SK-N-SH treated with all-trans-retinoic acid at 6 μM for 48 hours (cell line): ENCODE results near the gene MED13.

ENCODE experiments used
- ATAC-seq: fragments of 200-7000 bp; cut with Tn5 transposase; 3 replicates; pipeline ENCODE4 v1.9.1; 2020; ENCODE audit warnings: mild to moderate bottlenecking, moderate library complexity
- CREB5 ChIP-seq: fragments of 250-450 bp; sonication (Bioruptor Pico); IDR thresholded peaks from 2 replicates; pipeline ENCODE4 v1.5.1; 2020; ENCODE audit warnings: low read depth, mild to moderate bottlenecking, moderate library complexity
- CSDC2 ChIP-seq: fragments of 250-450 bp; sonication (Bioruptor Pico); IDR thresholded peaks from 2 replicates; pipeline ENCODE4 v1.5.0; 2020; ENCODE audit warnings: mild to moderate bottlenecking, moderate library complexity
- ESRRG ChIP-seq: fragments of 250-450 bp; sonication (Bioruptor Pico); IDR thresholded peaks from 2 replicates; pipeline ENCODE4 v1.6.1; 2021; ENCODE audit warnings: mild to moderate bottlenecking
- GLIS3 ChIP-seq: fragments of 250-450 bp; sonication (Bioruptor Pico); IDR thresholded peaks from 2 replicates; pipeline ENCODE4 v1.5.0; 2020; ENCODE audit warnings: mild to moderate bottlenecking, moderate library complexity
- POU6F1 ChIP-seq: fragments of 250-450 bp; sonication (Bioruptor Pico); IDR thresholded peaks from 2 replicates; pipeline ENCODE4 v1.8.0; 2021; ENCODE audit warnings: low read depth, mild to moderate bottlenecking, moderate library complexity, borderline replicate concordance
- PPARA ChIP-seq: fragments of 250-450 bp; sonication (Bioruptor Pico); IDR thresholded peaks from 2 replicates; pipeline ENCODE4 v1.5.0; 2020; ENCODE audit warnings: mild to moderate bottlenecking, borderline replicate concordance
- RARB ChIP-seq: fragments of 250-450 bp; sonication (Bioruptor Pico); IDR thresholded peaks from 2 replicates; pipeline ENCODE4 v1.8.0; 2021; ENCODE audit warnings: mild to moderate bottlenecking, moderate library complexity
- SNAI2 ChIP-seq: fragments of 250-450 bp; sonication (Bioruptor Pico); IDR thresholded peaks from 2 replicates; pipeline ENCODE4 v1.5.0; 2020; ENCODE audit warnings: mild to moderate bottlenecking, moderate library complexity
- TCF4 ChIP-seq: fragments of 250-450 bp; sonication (Bioruptor Pico); IDR thresholded peaks from 2 replicates; pipeline ENCODE4 v1.8.0; 2021; ENCODE audit warnings: mild to moderate bottlenecking, moderate library complexity, borderline replicate concordance
- TOX ChIP-seq: fragments of 250-450 bp; sonication (Bioruptor Pico); IDR thresholded peaks from 2 replicates; pipeline ENCODE4 v1.8.0; 2021; ENCODE audit warnings: mild to moderate bottlenecking, moderate library complexity, borderline replicate concordance
- TSHZ2 ChIP-seq: fragments of 250-450 bp; sonication (Bioruptor Pico); IDR thresholded peaks from 2 replicates; pipeline ENCODE4 v1.5.0; 2020; ENCODE audit warnings: mild to moderate bottlenecking, moderate library complexity
- ZC3H10 ChIP-seq: fragments of 250-450 bp; sonication (Bioruptor Pico); IDR thresholded peaks from 2 replicates; pipeline ENCODE4 v1.5.1; 2021; ENCODE audit warnings: mild to moderate bottlenecking, moderate library complexity
- ZFP30 ChIP-seq: fragments of 450-650 bp; formaldehyde crosslinking; IDR thresholded peaks from 2 replicates; pipeline ENCODE4 v1.5.0; 2022; ENCODE audit warnings: mild to moderate bottlenecking, moderate library complexity
- ZNF565 ChIP-seq: fragments of 450-650 bp; formaldehyde crosslinking; conservative IDR thresholded peaks from 2 replicates; pipeline ENCODE4 v1.5.0; 2020; ENCODE audit warnings: low read depth, mild to moderate bottlenecking, moderate library complexity
- ZNF70 ChIP-seq: fragments of 450-650 bp; formaldehyde crosslinking; IDR thresholded peaks from 2 replicates; pipeline ENCODE4 v1.5.0; 2020; ENCODE audit warnings: mild to moderate bottlenecking, moderate library complexity
- ZNF8 ChIP-seq: fragments of 450-650 bp; formaldehyde crosslinking; IDR thresholded peaks from 2 replicates; pipeline ENCODE4 v1.5.0; 2020; ENCODE audit warnings: mild to moderate bottlenecking, moderate library complexity
- TF ChIP-seq, protein P1 (sequence below): fragments of 250-450 bp; sonication (Bioruptor Pico); IDR thresholded peaks from 2 replicates; pipeline ENCODE4 v1.8.0; 2020; ENCODE audit warnings: mild to moderate bottlenecking, moderate library complexity, borderline replicate concordance
- TF ChIP-seq, protein P2 (sequence below): fragments of 250-450 bp; sonication (Bioruptor Pico); IDR thresholded peaks from 2 replicates; pipeline ENCODE4 v1.5.1; 2021; ENCODE audit warnings: mild to moderate bottlenecking, moderate library complexity

Gene MED13

GRCh38 chr17:62078009-62078408, 12.9 kb upstream of the MED13 start:
- ATAC-seq: no peak

GRCh38 chr17:62076864-62077788, 12.0 kb upstream of the MED13 start:
- no peak for ATAC-seq
- no peak for TF ChIP-seq ZNF565 (CRISPR knock-in tag)
- TF ChIP-seq SNAI2: no peak
- no peak for TF ChIP-seq ZNF70 (CRISPR knock-in tag)
- TF ChIP-seq, protein P1, sequence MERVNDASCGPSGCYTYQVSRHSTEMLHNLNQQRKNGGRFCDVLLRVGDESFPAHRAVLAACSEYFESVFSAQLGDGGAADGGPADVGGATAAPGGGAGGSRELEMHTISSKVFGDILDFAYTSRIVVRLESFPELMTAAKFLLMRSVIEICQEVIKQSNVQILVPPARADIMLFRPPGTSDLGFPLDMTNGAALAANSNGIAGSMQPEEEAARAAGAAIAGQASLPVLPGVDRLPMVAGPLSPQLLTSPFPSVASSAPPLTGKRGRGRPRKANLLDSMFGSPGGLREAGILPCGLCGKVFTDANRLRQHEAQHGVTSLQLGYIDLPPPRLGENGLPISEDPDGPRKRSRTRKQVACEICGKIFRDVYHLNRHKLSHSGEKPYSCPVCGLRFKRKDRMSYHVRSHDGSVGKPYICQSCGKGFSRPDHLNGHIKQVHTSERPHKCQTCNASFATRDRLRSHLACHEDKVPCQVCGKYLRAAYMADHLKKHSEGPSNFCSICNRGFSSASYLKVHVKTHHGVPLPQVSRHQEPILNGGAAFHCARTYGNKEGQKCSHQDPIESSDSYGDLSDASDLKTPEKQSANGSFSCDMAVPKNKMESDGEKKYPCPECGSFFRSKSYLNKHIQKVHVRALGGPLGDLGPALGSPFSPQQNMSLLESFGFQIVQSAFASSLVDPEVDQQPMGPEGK: no peak
- TF ChIP-seq, protein P2, sequence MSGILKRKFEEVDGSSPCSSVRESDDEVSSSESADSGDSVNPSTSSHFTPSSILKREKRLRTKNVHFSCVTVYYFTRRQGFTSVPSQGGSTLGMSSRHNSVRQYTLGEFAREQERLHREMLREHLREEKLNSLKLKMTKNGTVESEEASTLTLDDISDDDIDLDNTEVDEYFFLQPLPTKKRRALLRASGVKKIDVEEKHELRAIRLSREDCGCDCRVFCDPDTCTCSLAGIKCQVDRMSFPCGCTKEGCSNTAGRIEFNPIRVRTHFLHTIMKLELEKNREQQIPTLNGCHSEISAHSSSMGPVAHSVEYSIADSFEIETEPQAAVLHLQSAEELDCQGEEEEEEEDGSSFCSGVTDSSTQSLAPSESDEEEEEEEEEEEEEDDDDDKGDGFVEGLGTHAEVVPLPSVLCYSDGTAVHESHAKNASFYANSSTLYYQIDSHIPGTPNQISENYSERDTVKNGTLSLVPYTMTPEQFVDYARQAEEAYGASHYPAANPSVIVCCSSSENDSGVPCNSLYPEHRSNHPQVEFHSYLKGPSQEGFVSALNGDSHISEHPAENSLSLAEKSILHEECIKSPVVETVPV (CRISPR knock-in tag): no peak
- no peak for TF ChIP-seq POU6F1 (CRISPR knock-in tag)
- no peak for TF ChIP-seq TSHZ2 (CRISPR knock-in tag)
- TF ChIP-seq PPARA: no peak
- TF ChIP-seq ZFP30 (CRISPR knock-in tag): no peak
- no peak for TF ChIP-seq CSDC2
- TF ChIP-seq ESRRG (CRISPR knock-in tag): no peak
- TF ChIP-seq ZNF8: no peak
- no peak for TF ChIP-seq ZC3H10

More at GRCh38 chr17:62078009-62078408, 12.9 kb upstream of the MED13 start:
- no peak for TF ChIP-seq ZC3H10
- no peak for TF ChIP-seq PPARA
- no peak for TF ChIP-seq CREB5 (CRISPR knock-in tag)
- TF ChIP-seq ZNF8: no peak
- TF ChIP-seq TCF4 (CRISPR knock-in tag): no peak
- TF ChIP-seq, protein P1: no peak
- no peak for TF ChIP-seq RARB (CRISPR knock-in tag)
- no peak for TF ChIP-seq CSDC2
- TF ChIP-seq TSHZ2 (CRISPR knock-in tag): no peak
- no peak for TF ChIP-seq ZNF70 (CRISPR knock-in tag)
- TF ChIP-seq GLIS3 (CRISPR knock-in tag): no peak
- TF ChIP-seq TOX (CRISPR knock-in tag): no peak
- TF ChIP-seq, all 23 proteins: peak for 0
